Measurements from ENCODE around the gene LRP6. TPM values are rescaled to one million over a fixed set of nuclear protein-coding genes. Genes with fewer than 3 reads are reported as not detected.

LRP6 gene
- total and polyA plus RNA-seq, 2 of the 13 experiments (the other 11 are each of a cell fraction or from before 2014, with no cell fraction given) = 33.8 to 42.0 TPM

GRCh38 chr12:12266873-12267741, at the start of gene LRP6 (continued):
- TF ChIP-seq RNF219 (CRISPR knock-in tag; IDR thresholded peaks at IDR 0.05) (peak; percentile 98; the same call in 1 of the 2 replicates), ZNF546 (CRISPR knock-in tag; conservative IDR thresholded peaks at IDR 0.05) (peak; percentile 97), TBX2 (CRISPR knock-in tag; IDR thresholded peaks at IDR 0.05; ENCODE audit: borderline replicate concordance) (peak; percentile 97), ZNF580 (CRISPR knock-in tag; IDR thresholded peaks at IDR 0.05; ENCODE audit: borderline replicate concordance, low read depth) (peak; percentile 91; the same call in 1 of the 2 replicates), ZNF557 (CRISPR knock-in tag; IDR thresholded peaks at IDR 0.05) (no peak), CBFB (CRISPR knock-in tag; IDR thresholded peaks at IDR 0.05) (peak; percentile 91), ZNF788 (CRISPR knock-in tag; IDR thresholded peaks at IDR 0.05; ENCODE audit: borderline replicate concordance) (peak; percentile 93), ZBTB25 (CRISPR knock-in tag; IDR thresholded peaks at IDR 0.05) (peak; percentile 92), RBM22 (optimal IDR thresholded peaks at IDR 0.05; ENCODE audit: low read length) (no peak), ATF5 (CRISPR knock-in tag; IDR thresholded peaks at IDR 0.05; ENCODE audit: low read depth) (peak; percentile 74), ATF1 (CRISPR knock-in tag; IDR thresholded peaks at IDR 0.05) (peak; percentile 85), ZNF576 (CRISPR knock-in tag; IDR thresholded peaks at IDR 0.05) (peak; percentile 96), CC2D1A (CRISPR knock-in tag; IDR thresholded peaks at IDR 0.05) (no peak), ZSCAN9 (CRISPR knock-in tag; IDR thresholded peaks at IDR 0.05; ENCODE audit: borderline replicate concordance) (peak; percentile 98), ETV5 (CRISPR knock-in tag; IDR thresholded peaks at IDR 0.05; ENCODE audit: borderline replicate concordance) (peak; percentile 64), STAT5B (CRISPR knock-in tag; IDR thresholded peaks at IDR 0.05) (no peak), ZNF235 (CRISPR knock-in tag; IDR thresholded peaks at IDR 0.05; ENCODE audit: borderline replicate concordance) (peak; percentile 97), ZNF512B (CRISPR knock-in tag; IDR thresholded peaks at IDR 0.05; ENCODE audit: borderline replicate concordance) (no peak), SPEN (CRISPR knock-in tag; IDR thresholded peaks at IDR 0.05; ENCODE audit: low read depth) (peak; percentile 96)

All from HepG2 (cell line).